COLO668 (cell line): Measurements from ENCODE around the gene GLYR1.

Experiments used
- DNase-seq: peaks from one replicate; lab custom pipeline; 2025; ENCODE audit not compliant: unreplicated experiment; lab: John Stamatoyannopoulos, UW

Gene GLYR1

DNA sequence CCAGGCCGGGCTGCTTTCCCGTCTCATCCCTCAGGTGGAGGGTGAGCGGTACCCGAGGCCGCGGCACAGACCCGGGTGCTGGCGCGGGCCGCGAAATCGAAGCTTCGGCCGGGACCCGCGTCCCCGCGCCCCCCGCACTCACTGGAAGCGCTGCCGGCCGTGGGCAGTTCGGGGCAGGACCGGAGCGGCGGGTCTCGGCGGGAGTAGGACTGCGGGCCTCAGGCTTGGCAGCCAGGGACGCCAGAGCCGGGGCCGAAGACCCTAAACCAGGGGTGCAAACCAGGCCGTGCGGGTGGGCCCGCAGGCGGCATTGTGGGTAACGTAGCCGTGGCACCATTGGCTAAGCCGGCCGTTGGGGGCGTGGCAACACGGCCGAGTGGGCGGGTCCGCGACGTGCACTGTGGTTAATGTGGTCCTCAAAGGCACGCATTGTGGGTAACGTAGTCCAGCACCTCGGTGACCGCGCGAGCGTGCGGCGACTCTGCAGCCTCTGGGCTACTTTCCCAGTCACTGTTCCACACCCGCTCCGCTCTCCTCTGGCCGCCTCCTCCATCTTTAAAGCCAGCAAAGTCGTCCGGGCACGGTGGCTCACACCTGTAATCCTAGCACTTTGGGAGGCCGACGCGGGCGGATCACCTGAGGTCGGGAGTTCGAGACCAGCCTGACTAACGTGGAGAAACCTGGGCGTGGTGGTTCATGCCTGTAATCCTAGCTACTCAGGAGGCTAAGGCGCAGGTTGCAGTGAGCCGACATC lies 80.0 kb downstream of the GLYR1 start, which contains the start of gene ZNF500:
Gene ZNF500, minus strand, starts transcription at position 288 of the 754 bp plus-strand sequence. CDS start 1,184 bp downstream, outside the sequence.
- DNase-seq = peak; percentile 96

DNA sequence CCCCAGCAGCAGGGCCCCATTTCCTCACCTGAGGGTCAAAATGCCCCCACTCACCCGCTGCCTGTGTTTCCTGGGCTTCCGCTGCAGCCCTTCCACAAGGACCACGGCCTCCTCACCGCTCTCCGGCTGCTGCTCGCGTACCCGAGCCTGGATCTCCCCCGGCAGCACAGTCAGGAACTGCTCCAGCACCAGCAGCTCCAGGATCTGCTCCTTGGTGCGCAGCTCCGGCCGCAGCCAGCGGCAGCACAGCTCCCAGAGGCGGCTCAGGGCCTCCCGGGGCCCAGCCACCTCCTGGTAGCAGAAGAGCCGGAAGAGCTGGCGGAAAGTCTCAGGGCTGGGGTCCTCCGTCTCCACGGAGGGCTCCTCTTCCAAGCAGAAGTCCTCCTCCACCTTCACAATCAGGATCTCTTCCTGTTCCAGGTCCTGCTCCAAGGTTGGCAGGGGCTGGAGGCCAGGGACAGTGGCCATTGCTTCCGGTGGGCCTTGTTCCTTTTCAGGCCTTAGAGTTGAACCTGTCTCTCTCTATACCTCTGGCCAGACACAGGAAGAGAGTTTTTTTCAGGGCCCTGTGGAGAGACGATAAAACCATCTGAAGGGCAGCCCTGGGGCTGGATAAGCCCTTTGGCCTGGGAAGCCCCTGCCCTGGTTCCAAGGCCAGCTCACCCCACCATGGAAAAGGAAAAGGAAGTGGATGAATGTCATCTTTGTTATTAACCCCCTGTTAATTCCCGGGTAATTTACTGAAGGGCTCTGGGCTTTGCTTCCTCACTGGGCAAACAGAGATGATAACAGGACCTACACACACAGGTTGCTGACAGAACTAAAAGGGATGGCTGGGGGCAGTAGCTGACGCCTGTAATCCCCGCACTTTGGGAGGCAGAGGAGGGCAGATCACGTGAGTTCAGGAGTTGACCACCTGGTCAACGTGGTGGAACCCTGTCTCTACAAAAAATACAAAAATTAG lies 81.3 kb downstream of the GLYR1 start:
- DNase-seq = no peak

DNA sequence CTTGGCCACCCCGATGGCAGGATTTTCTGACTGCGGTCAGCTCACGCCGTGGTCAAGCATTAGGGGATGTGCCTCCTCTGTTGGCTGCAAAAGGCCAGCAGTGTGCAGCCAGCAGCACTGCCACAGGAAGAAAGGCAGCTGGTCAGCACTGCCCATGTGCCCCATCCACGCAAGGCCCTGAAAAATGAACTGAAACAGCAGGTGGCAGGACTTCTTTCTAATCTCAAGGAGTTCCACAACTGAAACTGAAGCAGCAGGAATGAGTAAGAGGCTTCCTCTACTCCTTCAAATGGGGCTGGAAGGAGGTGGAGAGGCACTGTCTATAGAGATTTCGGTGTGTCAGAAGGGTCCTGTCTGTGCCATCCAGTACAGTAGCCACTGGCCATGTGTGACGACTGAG lies 83.3 kb downstream of the GLYR1 start:
- DNase-seq = no peak

DNA sequence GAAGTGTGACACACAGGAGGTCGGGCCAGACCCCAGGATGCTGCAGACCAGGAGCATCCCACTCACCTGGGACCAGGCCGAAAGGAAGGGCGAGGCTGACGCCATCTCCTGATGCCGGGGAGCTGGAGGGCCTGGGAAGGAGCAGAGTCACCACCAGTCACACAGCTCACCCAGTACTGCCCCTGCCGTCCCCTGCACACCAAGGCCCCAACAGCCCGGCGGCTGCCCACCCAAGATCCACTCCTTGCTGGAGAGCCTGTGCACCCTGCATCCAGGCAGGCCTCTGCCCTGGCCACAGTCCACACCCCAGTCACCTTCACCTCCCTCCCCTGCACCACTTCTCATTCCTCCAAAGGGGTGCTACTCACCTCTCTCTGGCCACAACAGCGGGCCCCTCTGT lies 84.9 kb downstream of the GLYR1 start:
- DNase-seq = no peak

DNA sequence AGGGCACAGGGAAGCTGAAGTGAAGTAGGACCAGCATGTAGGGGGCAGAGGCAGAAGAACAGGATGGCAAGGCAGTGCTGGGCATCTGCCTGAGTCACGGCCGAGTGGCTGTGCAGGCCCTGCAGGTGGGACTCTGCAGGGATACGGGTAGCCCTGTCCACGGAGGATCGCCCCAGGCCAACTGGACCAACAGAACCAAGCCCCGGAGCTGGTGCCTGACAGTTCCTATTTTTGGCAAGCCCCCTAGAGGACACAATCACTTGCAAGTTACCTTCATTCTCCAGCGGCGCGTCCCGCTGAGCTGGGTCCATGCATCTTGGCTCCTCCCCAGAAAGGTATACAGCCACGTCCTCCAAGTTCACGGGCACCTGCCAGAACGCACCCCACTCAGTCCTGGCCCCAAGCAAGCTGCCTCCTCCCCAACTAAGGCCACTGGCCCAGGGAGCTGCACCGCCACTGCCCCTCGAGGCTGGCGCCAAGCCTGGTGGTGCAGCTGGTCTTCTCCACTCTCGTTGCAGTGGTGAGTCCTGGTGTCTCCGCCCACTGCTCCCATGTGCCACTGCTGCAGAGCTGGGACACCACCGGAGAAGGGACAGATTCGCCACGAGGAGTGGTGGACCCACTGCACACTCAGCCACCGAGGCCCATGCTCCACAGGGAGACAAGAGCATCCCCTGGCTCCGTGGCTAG lies 86.7 kb downstream of the GLYR1 start:
- no peak for DNase-seq

DNA sequence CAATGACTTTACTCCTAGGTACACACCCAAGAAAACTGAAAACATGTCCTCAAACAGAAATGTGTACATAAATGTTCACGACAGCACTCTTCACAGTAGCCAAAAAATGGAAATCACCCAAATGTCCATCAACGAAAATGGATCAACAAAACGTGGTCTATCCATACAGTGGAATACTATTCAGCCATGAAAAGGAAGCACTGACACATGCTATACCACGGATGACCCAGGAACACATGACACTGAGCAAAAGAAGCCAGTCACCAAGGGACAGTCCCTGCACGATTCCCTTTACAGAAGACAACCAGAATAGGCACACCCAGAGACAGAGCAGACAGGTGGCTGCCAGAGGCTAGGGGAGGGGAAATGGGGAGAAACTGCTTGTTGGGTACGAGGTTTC lies 91.4 kb downstream of the GLYR1 start:
- DNase-seq = no peak

DNA sequence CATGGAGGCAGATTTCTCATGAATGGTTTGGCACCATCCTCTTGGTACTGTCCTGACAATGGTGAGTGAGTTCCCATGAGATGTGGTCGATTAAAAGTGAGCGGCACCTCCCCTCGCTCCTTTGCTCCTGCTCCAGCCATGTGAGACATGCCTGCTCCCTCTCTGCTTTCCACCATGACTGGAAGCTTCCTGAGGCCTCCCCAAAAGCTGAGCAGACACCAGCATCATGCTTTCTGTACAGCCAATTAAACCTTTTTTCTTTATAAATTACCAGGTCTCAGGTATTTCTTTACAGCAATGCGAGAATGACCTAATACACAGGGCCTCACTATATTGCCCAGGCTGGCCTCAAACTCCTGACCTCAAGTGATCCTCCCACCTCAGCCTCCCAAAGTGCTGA lies 92.2 kb downstream of the GLYR1 start:
- DNase-seq = no peak

DNA sequence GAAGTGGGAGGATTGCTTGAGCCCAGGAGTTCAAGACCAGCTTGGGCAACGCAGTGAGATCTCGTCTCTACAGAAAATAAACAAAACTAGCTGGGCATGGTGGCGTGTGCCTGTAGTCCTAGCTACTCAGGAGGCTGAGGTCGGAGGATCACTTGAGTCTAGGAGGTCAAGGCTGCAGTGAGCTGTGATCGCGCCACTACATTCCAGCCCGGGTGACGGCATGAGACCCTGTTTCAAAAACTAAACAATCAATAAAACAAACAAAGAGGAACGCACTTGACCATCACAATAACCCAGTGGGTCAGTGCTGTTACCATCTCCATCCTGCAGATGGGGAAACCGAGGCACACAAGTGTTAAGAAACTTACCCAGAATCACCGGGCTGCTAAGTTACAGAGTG lies 93.9 kb downstream of the GLYR1 start:
- no peak for DNase-seq
